Measurements from ENCODE around the gene LAGE3.

Gene LAGE3

GRCh38 chrX:154457491-154458115 lies 21.5 kb downstream of the LAGE3 start:
- peak; percentile 22 for DNase-seq (ENCODE audit: low spot score)

GRCh38 chrX:154452823-154453222 lies 26.3 kb downstream of the LAGE3 start:
- DNase-seq (ENCODE audit: low spot score), result no peak

DNA sequence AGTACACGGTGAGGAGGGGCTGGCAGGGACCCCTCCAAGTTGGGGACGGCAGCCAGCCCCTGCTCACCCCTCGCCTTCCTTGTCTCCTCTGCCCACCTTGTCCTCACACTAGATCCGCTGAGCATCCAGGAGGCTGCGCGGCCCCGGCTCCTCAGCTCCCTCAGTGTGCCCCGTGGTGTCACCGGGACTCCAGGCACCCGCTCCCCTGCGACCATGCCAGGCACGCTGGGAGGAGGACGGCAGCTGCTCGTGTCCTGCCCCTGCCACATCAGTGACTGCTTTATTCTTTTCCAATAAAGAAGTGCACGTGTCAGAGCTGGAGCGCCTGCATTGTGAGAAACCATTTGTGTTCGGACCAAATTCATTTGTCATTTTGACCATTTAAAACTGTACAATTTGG lies 28.8 kb downstream of the LAGE3 start:
- DNase-seq (ENCODE audit: low spot score), result no peak

DNA sequence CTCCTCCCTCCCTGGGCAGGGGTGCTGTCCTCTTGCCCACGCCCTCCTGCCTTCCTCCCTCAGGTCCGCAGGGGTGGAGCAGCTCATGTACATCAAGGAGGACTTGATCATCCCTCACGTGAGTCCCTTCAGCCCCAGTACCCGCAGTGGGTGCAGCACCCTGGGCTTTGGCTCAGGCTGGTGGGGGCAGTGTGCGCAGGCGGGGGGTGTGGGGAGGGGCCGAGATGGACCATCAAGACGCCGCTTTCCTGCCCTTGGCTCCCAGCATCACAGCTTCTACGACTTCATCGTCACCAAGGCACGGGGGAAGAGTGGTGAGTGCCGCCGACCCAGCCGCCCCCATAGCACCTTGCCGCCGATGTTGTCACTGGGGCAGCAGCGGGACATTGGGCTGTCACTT lies 29.5 kb downstream of the LAGE3 start:
- no peak for DNase-seq (ENCODE audit: low spot score)

DNA sequence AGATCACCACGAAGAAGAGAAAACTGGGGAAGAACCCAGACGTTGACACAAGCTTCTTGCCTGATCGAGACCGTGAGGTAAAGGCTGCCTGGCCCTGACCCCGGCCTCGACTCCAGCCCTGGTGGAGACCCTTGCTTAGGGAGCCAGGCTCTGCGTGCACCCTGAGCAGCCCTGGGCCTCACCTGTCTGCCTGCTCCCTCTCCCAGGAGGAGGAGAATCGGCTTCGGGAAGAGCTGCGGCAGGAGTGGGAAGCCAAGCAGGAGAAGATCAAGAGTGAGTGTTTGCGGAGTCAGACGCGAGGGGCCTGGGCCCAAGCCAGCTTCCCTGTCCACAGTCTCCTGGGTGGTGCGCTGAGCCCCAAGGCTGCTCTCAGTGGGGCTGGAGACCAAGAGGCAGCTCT lies 30.6 kb downstream of the LAGE3 start:
- no peak for DNase-seq (ENCODE audit: low spot score)

DNA sequence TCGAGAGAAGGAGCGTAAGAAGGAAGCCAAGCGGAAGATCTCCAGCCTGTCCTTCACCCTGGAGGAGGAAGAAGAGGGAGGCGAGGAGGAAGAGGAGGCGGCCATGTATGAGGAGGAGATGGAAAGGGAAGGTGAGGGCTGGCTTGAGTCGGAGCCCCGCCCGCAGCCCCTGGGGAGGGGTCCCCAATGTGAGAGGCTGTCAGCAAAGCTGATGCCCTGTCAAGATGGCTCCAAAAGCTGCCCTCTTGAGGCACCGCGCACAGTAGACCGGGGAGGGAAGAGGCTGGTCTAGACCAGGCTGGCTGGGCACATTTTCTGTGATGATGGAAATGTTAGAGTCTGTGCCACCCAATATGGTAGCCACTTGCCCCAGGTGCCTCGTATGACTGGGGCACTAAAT lies 32.7 kb downstream of the LAGE3 start:
- no peak for DNase-seq (ENCODE audit: low spot score)

- DNase-seq (ENCODE audit: low spot score), result no peak
Observed at GRCh38 chrX:154445776-154446175, 33.3 kb downstream of the LAGE3 start.

GRCh38 chrX:154444755-154445246 lies 34.3 kb downstream of the LAGE3 start:
- DNase-seq (ENCODE audit: low spot score), result no peak

GRCh38 chrX:154443992-154444754 lies 34.9 kb downstream of the LAGE3 start, which contains the start of gene FAM50A:
TSS of gene FAM50A (plus strand) at chrX:154444141. CDS start at chrX:154444236, 95 bp downstream.
- peak; percentile 61 for DNase-seq (ENCODE audit: low spot score)

DNA sequence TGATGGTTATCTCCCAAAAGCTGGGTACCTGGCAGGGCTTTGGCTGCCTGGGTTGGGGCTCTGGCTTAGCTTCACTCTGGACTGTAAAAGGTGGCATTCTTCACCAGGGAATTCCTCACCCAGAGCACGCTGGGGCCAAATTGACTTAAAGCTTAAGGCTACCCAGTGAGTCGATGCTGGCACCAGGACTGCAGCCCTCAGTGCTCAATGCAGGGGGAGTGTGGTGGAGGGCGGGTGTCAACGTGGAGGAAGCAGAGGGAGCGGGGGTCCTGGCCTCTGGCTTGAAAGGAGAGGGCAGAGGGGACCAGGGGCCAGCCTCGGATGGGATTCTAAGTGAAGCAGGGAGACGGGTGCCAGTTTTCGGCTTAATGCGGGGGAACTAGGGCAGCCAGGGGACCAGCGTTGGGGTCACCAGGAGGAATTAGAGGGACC lies 35.6 kb downstream of the LAGE3 start:
- DNase-seq (ENCODE audit: low spot score), result no peak

GRCh38 chrX:154441984-154442707 lies 36.9 kb downstream of the LAGE3 start:
- no peak for DNase-seq (ENCODE audit: low spot score)

GRCh38 chrX:154441564-154441963 lies 37.5 kb downstream of the LAGE3 start:
- no peak for DNase-seq (ENCODE audit: low spot score)

- no peak for DNase-seq (ENCODE audit: low spot score)
Observed at GRCh38 chrX:154440623-154441357, 38.3 kb downstream of the LAGE3 start.

GRCh38 chrX:154439841-154440240 lies 39.2 kb downstream of the LAGE3 start:
- no peak for DNase-seq (ENCODE audit: low spot score)

- no peak for DNase-seq (ENCODE audit: low spot score)
Observed at GRCh38 chrX:154437971-154438893, 40.8 kb downstream of the LAGE3 start.

- DNase-seq (ENCODE audit: low spot score), result no peak
Observed at GRCh38 chrX:154436983-154437752, 41.9 kb downstream of the LAGE3 start, which contains the start of gene GDI1. TSS of gene GDI1 (plus strand) at chrX:154437154. CDS start at chrX:154437255, 101 bp downstream.

DNA sequence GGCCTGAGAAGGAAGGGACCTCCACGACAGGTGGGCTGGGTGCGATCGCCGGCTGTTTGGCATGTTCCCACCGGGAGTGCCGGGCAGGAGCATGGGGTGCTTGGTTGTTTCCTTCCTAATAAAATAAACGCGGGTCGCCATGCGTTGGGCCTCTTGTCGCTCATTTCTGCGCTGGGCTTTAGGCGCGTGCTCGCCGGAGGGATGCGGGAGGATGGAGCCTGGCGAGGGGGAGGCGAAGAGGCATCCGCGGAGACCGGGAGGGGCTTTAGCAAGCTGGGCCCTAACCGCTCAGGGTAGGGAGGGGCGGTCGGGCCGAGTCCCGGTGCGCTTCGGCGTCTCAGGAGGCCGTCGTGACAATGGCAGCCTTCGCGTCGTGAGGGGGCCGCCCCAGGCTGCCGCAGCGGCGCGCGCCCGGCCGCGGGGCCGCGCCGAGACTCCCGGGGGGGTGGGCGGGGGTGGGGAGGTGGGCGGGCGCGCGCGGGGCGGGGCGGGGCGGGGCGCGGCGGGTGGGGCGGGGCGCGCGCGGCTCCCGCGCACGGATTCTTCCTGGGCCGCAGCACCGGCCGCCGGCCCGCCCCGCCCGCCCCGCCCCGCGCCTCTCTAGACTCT lies 42.6 kb downstream of the LAGE3 start:
- no peak for DNase-seq (ENCODE audit: low spot score)

DNA sequence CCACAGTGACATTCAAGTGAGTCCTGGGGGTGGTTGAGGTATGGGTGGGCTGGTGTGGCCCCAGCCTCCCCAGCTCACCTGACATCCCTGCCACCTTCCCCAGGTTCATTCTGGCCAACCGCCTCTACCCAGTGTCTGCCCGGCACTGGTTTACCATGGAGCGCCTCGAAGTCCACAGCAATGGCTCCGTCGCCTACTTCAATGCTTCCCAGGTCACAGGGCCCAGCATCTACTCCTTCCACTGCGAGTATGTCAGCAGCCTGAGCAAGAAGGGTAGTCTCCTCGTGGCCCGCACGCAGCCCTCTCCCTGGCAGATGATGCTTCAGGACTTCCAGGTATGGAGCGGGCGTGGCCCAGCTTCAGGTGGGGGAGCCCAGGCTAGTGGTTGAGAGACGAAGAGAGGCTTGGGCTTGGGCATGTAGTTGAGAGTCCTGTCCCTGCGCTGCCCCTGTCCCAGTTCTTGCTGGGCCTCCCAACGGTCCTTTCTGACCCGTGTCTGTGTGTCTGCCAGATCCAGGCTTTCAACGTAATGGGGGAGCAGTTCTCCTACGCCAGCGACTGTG lies 43.8 kb downstream of the LAGE3 start:
- DNase-seq (ENCODE audit: low spot score), result no peak
